Smooth muscle cell (in vitro differentiated cells): ENCODE measurements around the gene COA7. TPM values are rescaled to one million over a fixed set of nuclear protein-coding genes. Genes with fewer than 3 reads are reported as not detected.
"Not testable (repeated sequence)": the region's sequence is repeated elsewhere in the genome, so short reads cannot be mapped to it uniquely, and the experiment has no call there.

Source experiments
- DNase-seq: peaks from one replicate; lab custom pipeline; 2025; ENCODE audit not compliant: unreplicated experiment; lab: John Stamatoyannopoulos, UW
- H2AFZ ChIP-seq: fragments of 200-600 bp; sonication (generic); 2 replicates; pipeline ENCODE4 v1.6.0; 2016; ENCODE audit warnings: antibody characterized with exemption, low read depth, mild to moderate bottlenecking
- H3F3A ChIP-seq: fragments of 200-600 bp; sonication (generic); 2 replicates; pipeline ENCODE4 v1.6.0; 2017; ENCODE audit warnings: antibody characterized with exemption, low read depth
- H3K27ac ChIP-seq: fragments of 200-600 bp; sonication (generic); 2 replicates; pipeline ENCODE4 v1.5.1; 2016; ENCODE audit warnings: low read depth, mild to moderate bottlenecking
- H3K27me3 ChIP-seq: fragments of 200-600 bp; sonication (generic); 2 replicates; pipeline ENCODE4 v1.6.1; 2016; ENCODE audit warnings: low read depth, mild to moderate bottlenecking
- H3K36me3 ChIP-seq: fragments of 200-600 bp; sonication (generic); 2 replicates; pipeline ENCODE4 v1.5.1; 2016; ENCODE audit warnings: low read depth
- H3K4me1 ChIP-seq: fragments of 200-600 bp; sonication (generic); 2 replicates; pipeline ENCODE4 v1.5.1; 2016; ENCODE audit warnings: low read depth
- H3K4me2 ChIP-seq: fragments of 200-600 bp; sonication (generic); 2 replicates; pipeline ENCODE4 v1.6.0; 2016; ENCODE audit warnings: mild to moderate bottlenecking
- H3K4me3 ChIP-seq: fragments of 200-600 bp; sonication (generic); 2 replicates; pipeline ENCODE4 v1.5.1; 2016; ENCODE audit warnings: mild to moderate bottlenecking
- H3K79me2 ChIP-seq: fragments of 200-600 bp; sonication (generic); 2 replicates; pipeline ENCODE4 v1.6.0; 2016; ENCODE audit warnings: low read depth, mild to moderate bottlenecking
- H3K9ac ChIP-seq: fragments of 200-600 bp; sonication (generic); 2 replicates; pipeline ENCODE4 v1.6.0; 2016; ENCODE audit warnings: low read depth
- H3K9me3 ChIP-seq: fragments of 200-600 bp; sonication (generic); replicated peaks from 2 replicates; pipeline ENCODE4 v1.5.1; 2016; ENCODE audit warnings: low read depth
- H4K20me1 ChIP-seq: fragments of 200-600 bp; sonication (generic); 2 replicates; pipeline ENCODE4 v1.6.0; 2016; ENCODE audit warnings: low read depth
- CTCF ChIP-seq: fragments of 200-600 bp; sonication (generic); IDR thresholded peaks from 2 replicates; pipeline ENCODE4 v1.5.1; 2017; ENCODE audit warnings: borderline replicate concordance, mild to moderate bottlenecking, antibody characterized with exemption; ENCODE audit not compliant: insufficient read depth, poor library complexity, severe bottlenecking
- WGBS: methylation state at CpG from one replicate; pipeline ENCODE4 v1.1.7; 2016; ENCODE audit warnings: low lambda C conversion rate; 5-methylcytosine and 5-hydroxymethylcytosine counted together
- polyA plus RNA-seq: library from polyadenylated mRNA; unstranded; fragments of >200 nt; fragmentation: Nextera tagmentation; extraction: Ambion mirVana; gene quantifications from 2 replicates; pipeline ENCODE4 v1.2.1, GENCODE V29; 2016
- total RNA-seq: library from RNA; depleted of rRNA; stranded (reverse); fragments of >200 nt; gene quantifications from 2 replicates; pipeline ENCODE4 v1.2.3, GENCODE V29; 2014

The COA7 gene
- total and polyA plus RNA-seq, 2 experiments from 2014 or later: 4.4 to 7.3 TPM

- 97% methylated on average over 7 of the region's 7 CpGs for WGBS
- Histone ChIP-seq H3K27ac (no peak overlapping the region), H3K27me3 (no peaks in the 10 kb centered on the region), H3K79me2 (peaks cover 28% of the 10 kb centered on the region), H3F3A (peaks cover 8% of the 10 kb centered on the region), H3K4me1 (no peaks in the 10 kb centered on the region), H3K36me3 (peaks cover 7% of the 10 kb centered on the region), H3K4me3 (no peak overlapping the region), H3K9me3 (no peaks in the 10 kb centered on the region), H3K4me2 (no peak overlapping the region), H4K20me1 (no peaks in the 10 kb centered on the region), H2AFZ (no peak overlapping the region), H3K9ac (no peak overlapping the region)
- no peak for TF ChIP-seq CTCF
- DNase-seq: no peak
Observed at GRCh38 chr1:52695627-52696026, 2.5 kb downstream of the COA7 start.

GRCh38 chr1:52693843-52694242, 4.3 kb downstream of the COA7 start:
- Histone ChIP-seq H3K36me3 (peaks cover 7% of the 10 kb centered on the region), H3K9ac (no peak overlapping the region), H3F3A (no peaks in the 10 kb centered on the region), H3K4me1 (no peaks in the 10 kb centered on the region), H3K79me2 (peaks cover 28% of the 10 kb centered on the region), H4K20me1 (no peaks in the 10 kb centered on the region), H3K27me3 (no peaks in the 10 kb centered on the region), H3K4me3 (no peak overlapping the region), H3K27ac (no peak overlapping the region), H2AFZ (no peak overlapping the region), H3K9me3 (no peaks in the 10 kb centered on the region), H3K4me2 (no peak overlapping the region)
- DNase-seq: no peak
- 100% methylated on average over 1 of the region's 1 CpG for WGBS
- TF ChIP-seq CTCF: no peak

- 96% methylated on average over 10 of the region's 10 CpGs for WGBS
Observed at GRCh38 chr1:52693351-52693750, 4.8 kb downstream of the COA7 start.

GRCh38 chr1:52692697-52693096, 5.5 kb downstream of the COA7 start:
- H3K79me2 ChIP-seq: peaks cover 28% of the 10 kb centered on the region
- no peak for DNase-seq

More at GRCh38 chr1:52693351-52693750, 4.8 kb downstream of the COA7 start:
- H3K9me3 ChIP-seq, H3K4me3 ChIP-seq, H3F3A ChIP-seq, H3K4me1 ChIP-seq, H3K27me3 ChIP-seq, H2AFZ ChIP-seq, H3K4me2 ChIP-seq, H3K27ac ChIP-seq, H3K36me3 ChIP-seq, H4K20me1 ChIP-seq, DNase-seq, H3K9ac ChIP-seq: not testable (repeated sequence)
- peaks cover 28% of the 10 kb centered on the region for H3K79me2 ChIP-seq

More at GRCh38 chr1:52692697-52693096, 5.5 kb downstream of the COA7 start:
- H3K36me3 ChIP-seq: peaks cover 7% of the 10 kb centered on the region
- H3K9ac ChIP-seq: no peak overlapping the region
- no peak overlapping the region for H3K27ac ChIP-seq
- H3K4me2 ChIP-seq: no peak overlapping the region
- no peak overlapping the region for H2AFZ ChIP-seq
- no peaks in the 10 kb centered on the region for H3K27me3 ChIP-seq
- no peak for TF ChIP-seq CTCF
- H3F3A ChIP-seq: no peaks in the 10 kb centered on the region
- H4K20me1 ChIP-seq: no peaks in the 10 kb centered on the region
- WGBS: 96% methylated on average over 4 of the region's 4 CpGs
- H3K4me1 ChIP-seq: no peaks in the 10 kb centered on the region
- no peaks in the 10 kb centered on the region for H3K9me3 ChIP-seq
- no peak overlapping the region for H3K4me3 ChIP-seq
